Ectodermal cell (in vitro differentiated cells): ENCODE results near the gene PTPRF.
"Not testable (repeated sequence)": the region's sequence is repeated elsewhere in the genome, so short reads cannot be mapped to it uniquely, and the experiment has no call there.

Source experiments
- H3K27ac ChIP-seq: 2 replicates; pipeline ENCODE4 v1.7.0; 2013; ENCODE audit warnings: mild to moderate bottlenecking, low read depth, low read length; ENCODE audit not compliant: insufficient read depth, poor library complexity, severe bottlenecking
- H3K27me3 ChIP-seq: 2 replicates; pipeline ENCODE4 v1.7.0; 2013; ENCODE audit warnings: mild to moderate bottlenecking, low read length; ENCODE audit not compliant: insufficient read depth, control insufficient read depth, poor library complexity, severe bottlenecking
- H3K36me3 ChIP-seq: one replicate; pipeline ENCODE4 v1.7.0; 2013; ENCODE audit warnings: low read length; ENCODE audit not compliant: control insufficient read depth, insufficient read depth
- H3K4me1 ChIP-seq: one replicate; pipeline ENCODE4 v1.7.0; 2013; ENCODE audit warnings: low read length; ENCODE audit not compliant: control insufficient read depth, insufficient read depth
- H3K4me3 ChIP-seq: 2 replicates; pipeline ENCODE4 v1.7.0; 2013; ENCODE audit warnings: low read depth, low read length, control low read depth; ENCODE audit not compliant: insufficient read depth
- H3K9me3 ChIP-seq: 2 replicates; pipeline ENCODE4 v1.7.0; 2013; ENCODE audit warnings: mild to moderate bottlenecking, low read length, moderate library complexity; ENCODE audit not compliant: control insufficient read depth
- WGBS, 2 experiments: methylation state at CpG; one replicate each; pipeline ENCODE4 v1.1.7; 2013; ENCODE audit warnings: missing lambda C conversion rate in 2 of 2; 5-methylcytosine and 5-hydroxymethylcytosine counted together

Gene PTPRF

DNA sequence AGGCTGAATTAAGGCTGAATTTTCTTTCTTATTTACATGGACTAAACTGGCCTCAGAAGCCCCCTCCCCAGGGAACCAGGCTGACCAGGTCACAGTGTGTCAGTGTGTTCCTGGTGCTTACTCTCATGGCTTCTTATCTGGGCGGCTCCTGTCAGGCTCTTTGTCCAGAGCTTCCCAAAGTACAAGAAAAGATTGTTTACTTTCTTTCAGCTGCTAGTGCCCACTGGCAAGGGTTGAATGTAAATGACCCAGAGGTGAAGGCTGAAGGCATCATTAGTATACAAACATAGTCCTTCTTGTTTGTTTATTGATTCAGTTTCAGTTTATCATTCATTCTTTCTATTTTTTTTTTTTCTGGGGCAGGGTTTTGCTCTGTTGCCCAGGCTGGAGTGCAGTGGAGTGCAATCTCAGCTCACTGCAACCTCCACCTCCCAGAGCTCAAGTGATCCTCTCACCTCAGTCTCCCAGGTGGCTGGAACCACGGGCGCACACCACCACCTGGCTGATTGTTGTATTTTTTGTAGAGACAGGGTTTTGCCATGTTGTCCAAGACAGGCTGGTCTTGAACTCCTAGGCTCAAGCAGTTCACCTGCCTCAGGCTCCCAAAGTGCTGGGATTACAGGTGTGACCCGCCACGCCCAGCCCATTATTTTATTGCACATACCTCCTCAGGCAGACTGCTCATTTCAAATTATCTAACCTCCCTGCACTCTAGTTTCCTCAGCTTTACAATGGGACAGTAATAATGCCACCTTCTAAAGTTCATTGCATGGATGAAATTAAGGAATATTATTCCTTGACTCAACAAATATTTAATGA is 109.5 kb downstream of the PTPRF start:
- Histone ChIP-seq H3K36me3 (no peaks in the 10 kb centered on the region), H3K27ac (no peak overlapping the region), H3K9me3 (no peaks in the 10 kb centered on the region), H3K27me3 (no peaks in the 10 kb centered on the region), H3K4me1 (no peaks in the 10 kb centered on the region), H3K4me3 (no peak overlapping the region)
- 85 to 86% methylated on average over 5 of the region's 5 CpGs for WGBS, 2 experiments

DNA sequence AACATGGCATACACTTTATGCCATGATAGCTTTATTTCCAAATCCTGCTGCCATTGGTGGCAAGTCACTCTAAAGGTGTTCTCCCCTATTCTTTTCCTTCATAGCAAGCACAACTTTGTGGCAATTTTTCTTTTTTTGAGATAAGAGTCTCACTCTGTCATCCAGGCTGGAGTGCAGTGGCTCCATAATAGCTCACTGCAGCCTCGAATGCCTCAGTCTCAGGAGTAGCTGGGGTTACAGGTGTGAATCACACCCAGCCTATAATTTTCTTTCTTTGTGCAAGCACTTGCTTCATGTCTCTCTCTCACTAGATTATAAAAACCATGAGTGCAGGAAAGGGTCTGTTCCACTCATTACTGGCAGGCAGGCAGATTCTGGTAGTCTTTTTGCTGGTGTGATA is 113.9 kb downstream of the PTPRF start:
- no peaks in the 10 kb centered on the region for H3K4me1 ChIP-seq
- WGBS, 2 experiments, result 85 to 95% methylated on average over 1 of the region's 1 CpG
- no peaks in the 10 kb centered on the region for H3K9me3 ChIP-seq
- H3K36me3 ChIP-seq, result no peaks in the 10 kb centered on the region
- no peaks in the 10 kb centered on the region for H3K27me3 ChIP-seq
- no peak overlapping the region for H3K4me3 ChIP-seq
- no peak overlapping the region for H3K27ac ChIP-seq

DNA sequence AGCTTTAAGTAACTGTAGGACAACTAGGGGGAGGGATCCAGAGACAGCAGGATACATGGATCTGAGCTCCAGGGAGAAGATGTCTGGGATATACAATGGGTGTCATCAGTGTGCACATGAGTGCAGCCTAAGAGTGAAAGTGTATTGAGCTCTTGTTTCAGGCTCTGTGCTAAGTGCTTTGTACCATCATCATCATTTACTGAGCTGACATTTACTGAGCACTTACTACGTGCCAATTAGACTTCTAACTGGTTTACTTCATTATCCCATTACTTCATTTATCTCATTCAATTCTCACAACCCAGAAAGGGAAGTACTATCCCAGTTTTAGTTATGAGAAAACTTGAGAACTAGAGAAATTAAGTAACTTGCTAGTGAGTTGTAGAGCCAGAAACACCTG is 114.8 kb downstream of the PTPRF start:
- Histone ChIP-seq H3K27me3 (no peaks in the 10 kb centered on the region), H3K36me3 (no peaks in the 10 kb centered on the region), H3K4me3 (no peak overlapping the region), H3K27ac (no peak overlapping the region), H3K9me3 (no peaks in the 10 kb centered on the region), H3K4me1 (no peaks in the 10 kb centered on the region)
- WGBS, 2 experiments, result 89 to 90% methylated on average over 1 of the region's 1 CpG

DNA sequence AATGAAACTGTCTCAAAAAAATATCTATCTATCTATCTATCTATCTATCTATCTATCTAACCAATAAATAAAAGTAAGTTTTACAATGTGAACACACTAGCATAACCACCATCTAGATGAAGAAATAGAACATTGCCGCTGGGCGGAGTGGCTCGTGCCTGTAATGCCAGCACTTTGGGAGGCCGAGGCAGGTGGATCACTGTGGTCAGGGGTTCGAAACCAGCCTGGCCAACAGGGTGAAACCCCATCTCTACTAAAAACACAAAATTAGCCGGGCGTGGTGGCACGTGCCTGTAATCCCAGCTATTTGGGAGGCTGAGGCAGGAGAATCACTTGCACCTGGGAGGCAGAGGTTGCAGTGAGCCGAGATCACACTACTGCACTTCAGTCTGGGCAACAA is 116.6 kb downstream of the PTPRF start:
- H3K4me1 ChIP-seq, H3K27ac ChIP-seq, H3K27me3 ChIP-seq, H3K36me3 ChIP-seq, H3K4me3 ChIP-seq, H3K9me3 ChIP-seq: not testable (repeated sequence)
- WGBS, 2 experiments, result 82 to 89% methylated on average over 9 of the region's 9 CpGs

DNA sequence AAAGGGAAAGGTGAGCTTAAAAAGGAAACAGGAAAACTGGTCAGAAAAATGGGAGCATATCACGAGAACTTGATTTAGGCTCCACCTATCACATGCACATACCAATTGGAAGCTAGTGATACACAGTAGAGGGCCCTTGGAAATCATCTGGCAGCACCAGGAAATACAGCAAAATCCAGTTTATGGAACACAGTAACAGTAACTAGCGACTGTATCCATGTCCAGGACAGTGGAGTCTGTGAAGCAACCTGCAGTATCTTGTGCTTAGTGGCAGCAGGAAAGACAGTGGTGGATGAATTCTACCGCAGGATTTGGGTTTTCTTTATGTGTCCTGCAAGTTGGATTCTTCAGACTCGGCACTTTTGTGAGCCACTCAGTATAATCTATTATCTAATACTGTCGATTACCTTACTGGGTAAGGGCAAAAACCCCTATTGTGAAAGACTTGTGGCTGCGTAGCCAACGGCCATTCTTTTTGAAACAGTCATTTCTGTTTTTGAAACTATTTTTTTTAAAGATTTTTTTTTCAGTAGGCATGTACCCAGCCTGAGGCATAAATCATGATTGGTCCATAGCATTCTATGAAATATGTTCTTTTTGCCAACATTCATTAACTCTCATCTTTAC is 117.7 kb downstream of the PTPRF start:
- Histone ChIP-seq H3K27ac (no peak overlapping the region), H3K36me3 (peaks cover 2% of the 10 kb centered on the region), H3K4me3 (no peak overlapping the region), H3K4me1 (peaks cover 3% of the 10 kb centered on the region), H3K9me3 (no peaks in the 10 kb centered on the region), H3K27me3 (no peaks in the 10 kb centered on the region)
- WGBS, 2 experiments, result 94 to 97% methylated on average over 7 of the region's 7 CpGs

DNA sequence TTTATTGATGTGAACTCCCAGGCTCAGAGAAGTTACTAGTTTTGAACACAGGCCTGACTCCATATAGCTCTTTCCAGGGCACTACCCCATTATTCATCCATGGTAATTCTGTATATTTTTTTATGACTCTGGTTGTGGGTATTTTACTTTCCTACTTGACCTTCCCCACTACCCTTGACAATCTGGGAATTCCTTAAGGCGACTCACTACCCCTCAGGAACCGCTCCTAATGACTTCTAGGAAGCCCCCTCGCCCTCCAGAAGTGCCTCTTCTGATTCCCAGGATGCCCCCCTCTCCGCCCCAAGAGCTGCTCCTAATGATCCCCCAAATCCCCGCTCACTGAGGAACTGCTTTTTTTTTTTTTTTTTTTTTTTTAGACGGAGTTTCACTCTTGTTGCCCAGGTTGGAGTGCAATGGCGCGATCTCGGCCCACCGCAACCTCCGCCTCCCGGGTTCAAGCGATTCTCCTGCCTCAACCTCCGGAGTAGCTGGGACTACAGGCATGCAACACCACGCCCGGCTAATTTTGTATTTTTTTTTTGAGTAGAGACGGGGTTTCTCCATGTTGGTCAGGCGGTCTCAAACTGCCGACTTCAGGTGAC is 118.3 kb downstream of the PTPRF start:
- H3K4me1 ChIP-seq, result peaks cover 3% of the 10 kb centered on the region
- peaks cover 8% of the 10 kb centered on the region for H3K36me3 ChIP-seq
- H3K4me3 ChIP-seq, result peak overlapping the region; percentile 79
- H3K27ac ChIP-seq, result peak overlapping the region; percentile 89
- WGBS, 2 experiments, result 61 to 67% methylated on average over 17 to 19 of the region's 19 CpGs
- H3K27me3 ChIP-seq, result no peaks in the 10 kb centered on the region
- no peaks in the 10 kb centered on the region for H3K9me3 ChIP-seq

DNA sequence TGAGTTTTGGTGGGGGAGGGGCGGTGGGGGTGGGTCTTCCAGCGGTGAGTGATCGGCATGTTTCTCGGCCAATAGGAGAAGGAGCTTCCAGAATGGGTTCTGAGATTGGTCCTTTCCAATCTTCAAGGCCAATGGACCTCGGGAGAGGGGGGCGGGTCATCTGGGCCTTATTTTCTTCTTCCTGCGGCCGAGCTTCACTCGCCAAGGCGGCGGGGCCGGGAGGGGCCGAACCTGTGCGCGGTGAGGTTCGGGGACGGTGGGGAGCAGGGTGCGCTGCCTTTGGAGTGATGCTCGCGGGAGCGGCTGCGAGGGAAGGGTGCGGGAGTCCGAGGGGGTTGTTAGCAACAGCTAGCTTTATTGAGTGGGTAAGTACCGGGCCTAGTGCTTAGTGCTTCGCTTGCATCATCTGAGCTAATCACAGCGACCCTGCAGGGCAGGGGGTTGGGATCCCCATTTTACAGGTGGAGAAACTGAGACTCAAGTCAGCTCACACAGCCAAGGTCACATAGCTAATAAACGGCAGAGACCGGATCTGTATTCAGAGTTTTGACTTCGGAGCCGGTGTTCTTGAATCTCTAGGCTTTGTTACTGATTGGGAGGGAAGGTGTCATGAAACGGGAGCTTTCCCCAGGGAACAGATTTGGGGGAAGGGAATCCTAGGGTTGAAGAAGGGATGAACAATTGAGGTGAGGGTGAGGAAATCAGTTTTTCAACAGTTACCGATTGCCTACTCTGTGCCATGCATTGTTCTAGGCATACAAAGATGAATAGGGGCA is 119.8 kb downstream of the PTPRF start:
- Histone ChIP-seq H3K4me3 (peak overlapping the region; percentile 79), H3K4me1 (peaks cover 3% of the 10 kb centered on the region), H3K9me3 (no peaks in the 10 kb centered on the region), H3K27ac (peak overlapping the region; percentile 88), H3K36me3 (peaks cover 16% of the 10 kb centered on the region), H3K27me3 (no peaks in the 10 kb centered on the region)
- 1% methylated on average over 33 of the region's 33 CpGs for WGBS, 2 experiments

DNA sequence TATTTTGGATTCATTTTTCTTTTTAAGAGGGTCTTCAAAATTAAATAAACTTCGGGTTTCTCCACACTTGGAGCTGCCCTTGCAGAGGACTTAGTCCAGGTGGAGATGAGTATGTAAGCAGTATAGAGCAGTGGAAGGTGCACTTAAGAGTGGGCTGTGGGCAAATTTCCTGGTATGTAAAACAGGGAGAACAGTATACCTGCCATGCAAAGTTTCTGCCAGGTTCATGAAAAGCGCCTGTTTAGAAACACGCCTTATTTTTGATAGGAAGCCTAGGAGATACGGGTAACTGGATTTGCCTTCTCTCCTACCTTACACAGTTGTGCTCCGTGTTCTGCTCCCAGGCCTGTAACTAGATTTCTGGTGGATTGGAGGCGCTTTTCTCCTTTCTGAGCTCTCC is 120.5 kb downstream of the PTPRF start:
- Histone ChIP-seq H3K36me3 (peaks cover 23% of the 10 kb centered on the region), H3K27ac (no peak overlapping the region), H3K9me3 (no peaks in the 10 kb centered on the region), H3K4me1 (peaks cover 3% of the 10 kb centered on the region), H3K27me3 (no peaks in the 10 kb centered on the region), H3K4me3 (peak overlapping the region; percentile 79)
- WGBS, 2 experiments, result 39 to 42% methylated on average over 6 of the region's 6 CpGs

DNA sequence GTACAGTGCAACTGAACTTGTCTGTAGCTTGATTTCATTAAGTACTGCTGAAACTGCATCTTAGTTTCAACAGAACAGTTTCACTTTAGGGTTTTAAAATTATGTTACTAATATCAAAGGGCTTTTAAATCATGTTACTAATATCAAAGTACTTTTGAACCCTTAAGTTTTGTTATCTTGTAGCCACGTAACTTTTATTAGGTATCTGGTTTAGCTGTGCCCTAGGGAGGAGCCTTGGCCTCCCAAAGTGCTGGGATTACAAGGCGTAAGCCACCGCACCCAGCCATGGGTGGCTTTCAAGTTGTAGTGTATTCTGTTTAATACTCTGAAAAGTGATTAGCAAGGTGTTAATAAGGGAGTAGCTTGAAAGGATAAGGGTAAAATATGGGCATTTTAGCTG is 121.2 kb downstream of the PTPRF start:
- H3K4me1 ChIP-seq, result peaks cover 3% of the 10 kb centered on the region
- H3K36me3 ChIP-seq, result peaks cover 30% of the 10 kb centered on the region
- WGBS, 2 experiments, result 75 to 85% methylated on average over 3 of the region's 3 CpGs
- H3K27ac ChIP-seq, result no peak overlapping the region
- no peaks in the 10 kb centered on the region for H3K9me3 ChIP-seq
- H3K27me3 ChIP-seq, result no peaks in the 10 kb centered on the region
- peak overlapping the region; percentile 79 for H3K4me3 ChIP-seq

DNA sequence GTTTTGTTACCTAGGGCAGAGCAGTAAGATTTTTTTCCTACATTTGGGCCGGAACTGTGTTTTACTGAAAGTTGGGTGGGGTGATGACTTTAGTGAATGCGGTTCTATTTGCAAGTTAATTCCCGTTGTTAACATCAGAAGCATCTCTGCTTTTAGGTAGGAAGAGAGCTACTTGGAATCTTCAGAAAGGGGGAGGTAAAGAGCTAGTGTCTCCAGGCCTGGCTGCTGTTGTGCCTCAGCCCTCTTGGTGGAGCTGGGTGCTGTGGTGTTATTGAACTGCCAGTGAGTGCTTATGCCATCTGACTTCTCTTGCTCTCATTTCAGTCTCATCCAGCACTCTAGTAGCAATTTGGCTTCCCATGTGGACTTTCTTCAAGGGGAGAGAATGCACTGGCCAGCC is 122.7 kb downstream of the PTPRF start:
- Histone ChIP-seq H3K4me1 (peaks cover 3% of the 10 kb centered on the region), H3K27ac (no peak overlapping the region), H3K36me3 (peaks cover 33% of the 10 kb centered on the region), H3K9me3 (no peaks in the 10 kb centered on the region), H3K27me3 (no peaks in the 10 kb centered on the region), H3K4me3 (no peak overlapping the region)
- 17 to 25% methylated on average over 3 of the region's 3 CpGs for WGBS, 2 experiments
